ENCODE data around the gene ARIH1.

ARIH1 gene

DNA sequence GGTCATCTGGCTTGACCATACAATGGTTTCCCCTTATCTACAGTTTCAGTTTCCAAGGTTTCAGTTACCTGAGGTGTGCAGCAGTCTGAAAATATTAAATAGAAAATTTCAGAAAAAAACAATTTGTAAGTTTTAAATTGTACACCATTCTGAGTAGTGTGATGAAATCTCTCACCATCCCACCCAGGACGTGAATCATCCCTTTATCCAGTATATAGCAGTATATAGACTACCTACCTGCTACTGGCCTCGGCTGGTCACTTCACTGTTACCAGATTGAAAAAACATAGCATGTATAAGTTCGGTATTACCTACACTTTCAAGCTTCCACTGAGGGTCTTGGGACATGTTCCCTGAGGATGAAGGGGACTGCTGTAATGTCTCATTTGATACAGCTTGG lies 12.0 kb downstream of the ARIH1 start:
- TF ChIP-seq, protein P1, sequence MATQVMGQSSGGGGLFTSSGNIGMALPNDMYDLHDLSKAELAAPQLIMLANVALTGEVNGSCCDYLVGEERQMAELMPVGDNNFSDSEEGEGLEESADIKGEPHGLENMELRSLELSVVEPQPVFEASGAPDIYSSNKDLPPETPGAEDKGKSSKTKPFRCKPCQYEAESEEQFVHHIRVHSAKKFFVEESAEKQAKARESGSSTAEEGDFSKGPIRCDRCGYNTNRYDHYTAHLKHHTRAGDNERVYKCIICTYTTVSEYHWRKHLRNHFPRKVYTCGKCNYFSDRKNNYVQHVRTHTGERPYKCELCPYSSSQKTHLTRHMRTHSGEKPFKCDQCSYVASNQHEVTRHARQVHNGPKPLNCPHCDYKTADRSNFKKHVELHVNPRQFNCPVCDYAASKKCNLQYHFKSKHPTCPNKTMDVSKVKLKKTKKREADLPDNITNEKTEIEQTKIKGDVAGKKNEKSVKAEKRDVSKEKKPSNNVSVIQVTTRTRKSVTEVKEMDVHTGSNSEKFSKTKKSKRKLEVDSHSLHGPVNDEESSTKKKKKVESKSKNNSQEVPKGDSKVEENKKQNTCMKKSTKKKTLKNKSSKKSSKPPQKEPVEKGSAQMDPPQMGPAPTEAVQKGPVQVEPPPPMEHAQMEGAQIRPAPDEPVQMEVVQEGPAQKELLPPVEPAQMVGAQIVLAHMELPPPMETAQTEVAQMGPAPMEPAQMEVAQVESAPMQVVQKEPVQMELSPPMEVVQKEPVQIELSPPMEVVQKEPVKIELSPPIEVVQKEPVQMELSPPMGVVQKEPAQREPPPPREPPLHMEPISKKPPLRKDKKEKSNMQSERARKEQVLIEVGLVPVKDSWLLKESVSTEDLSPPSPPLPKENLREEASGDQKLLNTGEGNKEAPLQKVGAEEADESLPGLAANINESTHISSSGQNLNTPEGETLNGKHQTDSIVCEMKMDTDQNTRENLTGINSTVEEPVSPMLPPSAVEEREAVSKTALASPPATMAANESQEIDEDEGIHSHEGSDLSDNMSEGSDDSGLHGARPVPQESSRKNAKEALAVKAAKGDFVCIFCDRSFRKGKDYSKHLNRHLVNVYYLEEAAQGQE (IDR thresholded peaks at IDR 0.05; ENCODE audit: insufficient read depth in 1 of 2, low read depth in 2 of 2, low read length in 2 of 2), result no peak
- TF ChIP-seq SIN3A (IDR thresholded peaks at IDR 0.05; ENCODE audit: borderline replicate concordance, insufficient read depth, low read length), result no peak

DNA sequence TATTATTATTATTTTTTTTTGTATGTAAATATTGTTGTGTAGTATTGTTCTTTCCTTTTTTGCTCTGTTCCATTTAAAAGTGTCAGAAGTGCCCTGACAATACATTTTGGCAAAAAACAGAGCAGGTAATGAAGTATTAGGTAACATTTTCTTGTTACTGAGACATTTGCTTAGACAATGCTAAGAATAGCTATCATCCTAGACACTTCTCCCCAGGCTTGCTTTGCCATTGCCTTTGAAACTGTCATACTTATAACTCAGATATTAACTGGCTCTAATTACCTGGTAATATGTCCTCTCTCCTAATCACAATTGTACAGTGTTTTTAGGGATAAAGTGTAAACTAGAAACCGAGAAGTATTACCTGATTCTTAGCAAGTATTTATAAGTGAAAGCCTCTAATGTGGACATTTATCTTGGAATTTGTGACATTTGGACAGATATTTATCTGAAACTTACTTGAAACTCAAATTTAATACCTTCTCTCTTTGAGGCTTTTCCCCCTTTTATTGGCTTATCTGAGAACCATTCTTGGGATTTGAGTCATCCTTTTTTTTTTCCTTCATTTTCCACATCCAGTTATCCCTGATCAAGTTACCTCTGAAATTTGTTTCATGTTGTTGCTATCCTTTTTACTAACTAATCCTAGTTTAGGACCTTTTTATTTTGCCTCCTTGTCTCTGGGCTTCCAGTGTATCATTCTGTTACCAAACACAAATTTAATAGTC lies 13.1 kb downstream of the ARIH1 start:
- no peak for TF ChIP-seq TAF1 (IDR thresholded peaks at IDR 0.05; ENCODE audit: borderline replicate concordance, insufficient read depth, low read length)

DNA sequence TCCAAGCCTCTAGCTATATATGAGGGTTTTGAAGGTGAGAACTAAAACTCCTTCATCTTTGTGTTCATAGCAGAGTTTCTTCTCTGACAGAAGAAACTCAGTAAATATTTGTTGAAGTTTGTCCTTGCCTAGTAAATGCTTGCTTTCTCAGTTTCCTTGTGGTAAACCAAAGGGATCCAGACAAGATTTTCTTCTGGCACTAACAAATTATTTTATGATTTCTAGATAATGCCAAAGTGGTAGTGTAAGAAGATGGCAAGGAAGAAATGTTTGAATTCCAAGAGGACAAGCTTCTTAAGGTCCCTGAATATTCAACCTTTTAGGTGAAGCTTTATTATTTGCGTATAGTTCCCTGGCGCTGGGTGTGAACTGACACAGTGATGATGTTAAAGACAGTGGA lies 14.4 kb downstream of the ARIH1 start:
- TF ChIP-seq SIN3A (IDR thresholded peaks at IDR 0.05; ENCODE audit: borderline replicate concordance, insufficient read depth, low read length), result no peak
- TF ChIP-seq POLR2AphosphoS5 (IDR thresholded peaks at IDR 0.05; ENCODE audit: low read depth, low read length), result no peak
- TF ChIP-seq TAF1 (IDR thresholded peaks at IDR 0.05; ENCODE audit: borderline replicate concordance, insufficient read depth, low read length), result no peak
- no peak for TF ChIP-seq FOXP2 (optimal IDR thresholded peaks at IDR 0.05; ENCODE audit: borderline replicate concordance, extremely low read depth, extremely low read length, insufficient read depth)
- TF ChIP-seq, protein P1 (IDR thresholded peaks at IDR 0.05; ENCODE audit: insufficient read depth in 1 of 2, low read depth in 2 of 2, low read length in 2 of 2), result no peak

DNA sequence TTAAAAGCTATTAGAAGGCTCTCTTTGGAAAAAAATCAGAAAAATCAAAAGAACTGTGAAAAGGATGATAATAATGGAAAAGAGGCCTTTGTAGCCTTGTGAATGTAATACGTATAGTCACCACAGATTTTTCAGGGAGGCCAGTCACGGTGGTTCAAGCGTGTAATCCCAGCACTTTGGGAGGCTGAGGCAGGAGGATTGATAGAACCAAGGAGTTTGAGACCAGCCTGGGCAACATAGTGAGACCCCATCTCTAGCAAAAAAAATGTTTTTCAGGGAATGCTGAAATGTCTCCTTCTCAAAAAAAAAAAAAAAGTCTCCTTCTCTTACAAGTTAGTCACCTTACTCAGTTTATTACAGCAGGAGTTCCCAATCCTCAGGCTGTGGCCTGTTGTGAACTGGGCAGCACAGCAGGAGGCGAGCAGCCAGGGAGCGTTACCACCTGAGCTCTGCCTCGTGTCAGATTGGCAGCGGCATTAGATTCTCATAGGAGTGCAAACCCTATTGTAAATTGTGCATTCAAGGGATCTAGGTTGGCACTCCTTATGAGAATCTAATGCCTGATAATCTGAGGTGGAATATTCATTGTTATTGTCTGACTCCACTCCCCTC lies 15.9 kb downstream of the ARIH1 start:
- TF ChIP-seq SIN3A (IDR thresholded peaks at IDR 0.05; ENCODE audit: borderline replicate concordance, insufficient read depth, low read length) (no peak), POLR2AphosphoS5 (IDR thresholded peaks at IDR 0.05; ENCODE audit: low read depth, low read length) (no peak), FOXP2 (optimal IDR thresholded peaks at IDR 0.05; ENCODE audit: borderline replicate concordance, extremely low read depth, extremely low read length, insufficient read depth) (no peak), TAF1 (IDR thresholded peaks at IDR 0.05; ENCODE audit: borderline replicate concordance, insufficient read depth, low read length) (no peak)
- TF ChIP-seq, protein P1 (IDR thresholded peaks at IDR 0.05; ENCODE audit: insufficient read depth in 1 of 2, low read depth in 2 of 2, low read length in 2 of 2), result no peak

DNA sequence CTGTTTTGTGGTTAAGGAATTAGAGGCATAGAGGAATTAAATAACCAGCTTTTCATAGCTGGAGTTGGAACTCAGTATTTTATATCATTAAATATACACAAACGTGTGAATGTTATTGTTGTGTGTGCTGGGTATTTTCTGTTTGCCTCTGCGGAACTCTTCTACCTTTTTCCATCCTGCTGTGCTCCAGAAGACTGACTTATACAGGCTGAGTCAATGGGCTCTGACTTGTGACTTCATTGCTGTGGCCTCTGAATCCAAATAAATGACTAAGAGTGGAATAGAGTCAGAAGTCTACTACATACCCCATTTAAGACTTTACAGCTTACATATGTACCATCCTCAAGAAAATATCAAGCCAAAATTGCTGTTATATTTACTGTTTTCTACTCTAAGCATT lies 17.6 kb downstream of the ARIH1 start:
- TF ChIP-seq POLR2AphosphoS5 (IDR thresholded peaks at IDR 0.05; ENCODE audit: low read depth, low read length) (no peak), SIN3A (IDR thresholded peaks at IDR 0.05; ENCODE audit: borderline replicate concordance, insufficient read depth, low read length) (no peak)

DNA sequence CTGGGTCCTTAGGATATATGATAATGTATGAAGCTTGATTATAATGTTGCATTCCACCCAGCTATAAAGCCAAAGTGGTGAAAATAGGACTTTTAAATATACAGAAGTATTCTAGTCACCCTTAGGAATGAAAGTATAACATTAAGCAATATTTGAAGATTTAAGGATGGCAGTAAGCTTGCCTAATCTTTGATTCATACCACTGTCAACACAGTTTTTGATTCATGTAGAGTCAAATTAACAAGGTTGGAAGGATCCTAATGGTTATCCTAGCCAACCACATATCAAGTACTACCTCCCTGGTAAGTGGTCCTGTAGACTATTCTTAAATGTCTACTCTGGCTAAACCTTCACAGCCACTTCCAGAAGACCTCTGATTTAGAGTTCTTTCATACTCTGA lies 18.6 kb downstream of the ARIH1 start:
- no peak for TF ChIP-seq POLR2AphosphoS5 (IDR thresholded peaks at IDR 0.05; ENCODE audit: low read depth, low read length)
- TF ChIP-seq FOXP2 (optimal IDR thresholded peaks at IDR 0.05; ENCODE audit: borderline replicate concordance, extremely low read depth, extremely low read length, insufficient read depth), result no peak
- TF ChIP-seq TAF1 (IDR thresholded peaks at IDR 0.05; ENCODE audit: borderline replicate concordance, insufficient read depth, low read length), result no peak
- TF ChIP-seq, protein P1 (IDR thresholded peaks at IDR 0.05; ENCODE audit: insufficient read depth in 1 of 2, low read depth in 2 of 2, low read length in 2 of 2), result no peak
- no peak for TF ChIP-seq SIN3A (IDR thresholded peaks at IDR 0.05; ENCODE audit: borderline replicate concordance, insufficient read depth, low read length)
